Stimulated activated CD8-positive, alpha-beta memory T cell treated with anti-CD3 and anti-CD28 coated beads, Interleukin-15, amount 100 ng/mL, for 24 hours (primary cell): ENCODE results near the gene ZNF841.
"Not testable (repeated sequence)": the region's sequence is repeated elsewhere in the genome, so short reads cannot be mapped to it uniquely, and the experiment has no call there.

Source experiments
- DNase-seq: peaks from one replicate; pipeline ENCODE4 v3.0.0-alpha.2; 2020; ENCODE audit warnings: low read depth

Gene ZNF841

GRCh38 chr19:52095172-52096014 is at the start of gene ZNF841:
Gene ZNF841 (minus strand): TSS chr19:52095765. CDS start chr19:52084801, 10,964 bp downstream.
- peak; percentile 72 for DNase-seq

- DNase-seq: no peak
These were observed 46.5 kb upstream of the ZNF841 start for GRCh38 chr19:52142001-52142595.

- no peak for DNase-seq
These were observed 45.6 kb upstream of the ZNF841 start for GRCh38 chr19:52141203-52141602.

- DNase-seq: no peak
These were observed 44.6 kb upstream of the ZNF841 start for GRCh38 chr19:52140032-52140710.

- peak; percentile 92 for DNase-seq
These were observed 43.9 kb upstream of the ZNF841 start, which contains the start of gene ZNF616 for GRCh38 chr19:52139252-52140031. Gene ZNF616 (minus strand): TSS chr19:52139938. CDS start chr19:52130512, 9,426 bp downstream.

GRCh38 chr19:52138983-52139251 is 43.4 kb upstream of the ZNF841 start:
- DNase-seq: no peak

- no peak for DNase-seq
These were observed 42.9 kb upstream of the ZNF841 start for GRCh38 chr19:52138278-52138982.

- no peak for DNase-seq
These were observed 24.7 kb upstream of the ZNF841 start for GRCh38 chr19:52120286-52120685.

GRCh38 chr19:52115526-52116053 is 20.0 kb upstream of the ZNF841 start:
- DNase-seq: no peak

GRCh38 chr19:52114691-52115090 is 19.1 kb upstream of the ZNF841 start:
- DNase-seq: no peak

GRCh38 chr19:52112624-52113023 is 17.1 kb upstream of the ZNF841 start:
- DNase-seq: no peak

GRCh38 chr19:52110780-52111179 is 15.2 kb upstream of the ZNF841 start:
- no peak for DNase-seq

GRCh38 chr19:52102782-52103181 is 7.2 kb upstream of the ZNF841 start:
- DNase-seq: no peak

GRCh38 chr19:52101866-52102562 is 6.4 kb upstream of the ZNF841 start:
- no peak for DNase-seq

GRCh38 chr19:52099497-52100138 is 4.1 kb upstream of the ZNF841 start:
- DNase-seq: no peak

- not testable (repeated sequence) for DNase-seq
These were observed 851 bp upstream of the ZNF841 start for GRCh38 chr19:52096416-52096815.

GRCh38 chr19:52094526-52095130 is 937 bp downstream of the ZNF841 start:
- DNase-seq: no peak

GRCh38 chr19:52086481-52086880 is 9.1 kb downstream of the ZNF841 start:
- DNase-seq: no peak

- no peak for DNase-seq
These were observed 25.1 kb downstream of the ZNF841 start for GRCh38 chr19:52070496-52070895.

GRCh38 chr19:52069653-52070052 is 25.9 kb downstream of the ZNF841 start:
- no peak for DNase-seq
